Natural killer cell (primary cell): ENCODE results near the gene MUC2. TPM values are rescaled to one million over a fixed set of nuclear protein-coding genes. Genes with fewer than 3 reads are reported as not detected.

Experiments
- ATAC-seq, 3 donors: fragments of 150-1000 bp in 2 of 3; fragments of 200-7000 bp in 1 of 3; cut with Tn5 transposase; 1 replicate in 1 of 3; 2 replicates in 2 of 3; pipeline ENCODE4 v1.10.0; 2021; ENCODE audit warnings: mild to moderate bottlenecking in 2 of 3, moderate library complexity in 2 of 3
- DNase-seq, 2 donors: peaks; one replicate each; pipeline versions ENCODE4 v3.0.0 to v3.0.0-alpha.2; 2013 to 2021; ENCODE audit warnings: mixed read lengths in 1 of 2
- H3K27ac ChIP-seq: one replicate; pipeline ENCODE4 v1.5.1; 2013; ENCODE audit warnings: mild to moderate bottlenecking, low read length
- H3K27me3 ChIP-seq: one replicate; pipeline ENCODE4 v1.6.1; 2013; ENCODE audit warnings: low read length; ENCODE audit not compliant: control insufficient read depth, insufficient read depth
- H3K36me3 ChIP-seq: one replicate; pipeline ENCODE4 v1.6.1; 2013; ENCODE audit warnings: low read length; ENCODE audit not compliant: control insufficient read depth, insufficient read depth
- H3K4me1 ChIP-seq: one replicate; pipeline ENCODE4 v1.6.1; 2013; ENCODE audit warnings: low read length; ENCODE audit not compliant: control insufficient read depth, insufficient read depth
- H3K4me3 ChIP-seq: one replicate; pipeline ENCODE4 v1.5.1; 2013; ENCODE audit warnings: low read length
- H3K9me3 ChIP-seq: one replicate; pipeline ENCODE4 v1.6.1; 2013; ENCODE audit warnings: low read length; ENCODE audit not compliant: control insufficient read depth, insufficient read depth
- H3K27ac Mint-ChIP-seq, 2 donors: one replicate each; pipeline ENCODE4 v1.8.0; 2022; ENCODE audit warnings: mild to moderate bottlenecking in 2 of 2, mixed read lengths in 2 of 2, moderate library complexity in 1 of 2
- H3K27me3 Mint-ChIP-seq, 2 donors: one replicate each; pipeline ENCODE4 v1.8.0; 2022; ENCODE audit warnings: low read depth in 2 of 2, mixed read lengths in 2 of 2
- H3K36me3 Mint-ChIP-seq: one replicate; pipeline ENCODE4 v1.8.0; 2022; ENCODE audit warnings: mixed read lengths
- H3K4me1 Mint-ChIP-seq, 2 donors: one replicate each; pipeline ENCODE4 v1.8.0; 2022; ENCODE audit warnings: mixed read lengths in 2 of 2
- H3K4me3 Mint-ChIP-seq: one replicate; pipeline ENCODE4 v1.8.0; 2022; ENCODE audit warnings: mild to moderate bottlenecking, moderate library complexity, mixed read lengths
- H3K9me3 Mint-ChIP-seq, 2 donors: one replicate each; pipeline ENCODE4 v1.8.0; 2022; ENCODE audit warnings: mixed read lengths in 2 of 2
- CTCF ChIP-seq: fragments of 200-600 bp; IDR thresholded peaks from one replicate; pipeline ENCODE4 v1.8.0; 2022; ENCODE audit warnings: antibody characterized with exemption
- WGBS: methylation state at CpG from one replicate; pipeline ENCODE4 v1.1.7; 2013; ENCODE audit warnings: missing lambda C conversion rate; ENCODE audit not compliant: insufficient coverage; 5-methylcytosine and 5-hydroxymethylcytosine counted together
- intact Hi-C: fragments of 100-400 bp; cut with micrococcal nuclease; formaldehyde crosslinking; loops from one replicate; pipeline ENCODE4 v1.14.2; 2022
- total RNA-seq, 4 donors: library from RNA; stranded (reverse); fragments of 120-200 nt in 1 of 4; gene quantifications; one replicate each; pipeline versions ENCODE4 v1.2.3 to v1.2.4, GENCODE V29; 2013 to 2022

Gene MUC2
- total RNA-seq, 3 donors from 2014 or later (not counting 1 experiment from before 2014, with no cell fraction given), result not detected

- Histone ChIP-seq H3K4me1 (no peaks in the 10 kb centered on the region), H3K27ac (no peak overlapping the region), H3K36me3 (no peaks in the 10 kb centered on the region), H3K4me3 (no peak overlapping the region), H3K9me3 (no peaks in the 10 kb centered on the region), H3K27me3 (no peaks in the 10 kb centered on the region)
- Mint-ChIP-seq H3K27ac (no peak overlapping the region), H3K4me1 (peaks cover 0 to 7% of the 10 kb centered on the region in 2 donors), H3K27me3 (no peaks in the 10 kb centered on the region), H3K4me3 (no peak overlapping the region), H3K36me3 (no peaks in the 10 kb centered on the region), H3K9me3 (no peaks in the 10 kb centered on the region)
- intact Hi-C loops, result no loop called here
- no peak for DNase-seq
- TF ChIP-seq CTCF, result no peak
- 89% methylated on average over 38 of the region's 38 CpGs for WGBS
- no peak for ATAC-seq
Observed at GRCh38 chr11:1033016-1033798, 41.5 kb upstream of the MUC2 start.

GRCh38 chr11:1034001-1034400, 40.7 kb upstream of the MUC2 start:
- Histone ChIP-seq H3K4me3 (no peak overlapping the region), H3K27ac (no peak overlapping the region), H3K27me3 (no peaks in the 10 kb centered on the region), H3K4me1 (no peaks in the 10 kb centered on the region), H3K9me3 (no peaks in the 10 kb centered on the region), H3K36me3 (no peaks in the 10 kb centered on the region)
- no peak overlapping the region for H3K27ac Mint-ChIP-seq
- 87% methylated on average over 8 of the region's 8 CpGs for WGBS
- H3K4me1 Mint-ChIP-seq, result peaks cover 0 to 7% of the 10 kb centered on the region in 2 donors
- no peak for TF ChIP-seq CTCF
- intact Hi-C loops, result no loop called here
- ATAC-seq, result no peak
- H3K4me3 Mint-ChIP-seq, result no peak overlapping the region
- DNase-seq, result no peak
- no peaks in the 10 kb centered on the region for H3K9me3 Mint-ChIP-seq
- H3K27me3 Mint-ChIP-seq, result no peaks in the 10 kb centered on the region
- no peaks in the 10 kb centered on the region for H3K36me3 Mint-ChIP-seq

DNA sequence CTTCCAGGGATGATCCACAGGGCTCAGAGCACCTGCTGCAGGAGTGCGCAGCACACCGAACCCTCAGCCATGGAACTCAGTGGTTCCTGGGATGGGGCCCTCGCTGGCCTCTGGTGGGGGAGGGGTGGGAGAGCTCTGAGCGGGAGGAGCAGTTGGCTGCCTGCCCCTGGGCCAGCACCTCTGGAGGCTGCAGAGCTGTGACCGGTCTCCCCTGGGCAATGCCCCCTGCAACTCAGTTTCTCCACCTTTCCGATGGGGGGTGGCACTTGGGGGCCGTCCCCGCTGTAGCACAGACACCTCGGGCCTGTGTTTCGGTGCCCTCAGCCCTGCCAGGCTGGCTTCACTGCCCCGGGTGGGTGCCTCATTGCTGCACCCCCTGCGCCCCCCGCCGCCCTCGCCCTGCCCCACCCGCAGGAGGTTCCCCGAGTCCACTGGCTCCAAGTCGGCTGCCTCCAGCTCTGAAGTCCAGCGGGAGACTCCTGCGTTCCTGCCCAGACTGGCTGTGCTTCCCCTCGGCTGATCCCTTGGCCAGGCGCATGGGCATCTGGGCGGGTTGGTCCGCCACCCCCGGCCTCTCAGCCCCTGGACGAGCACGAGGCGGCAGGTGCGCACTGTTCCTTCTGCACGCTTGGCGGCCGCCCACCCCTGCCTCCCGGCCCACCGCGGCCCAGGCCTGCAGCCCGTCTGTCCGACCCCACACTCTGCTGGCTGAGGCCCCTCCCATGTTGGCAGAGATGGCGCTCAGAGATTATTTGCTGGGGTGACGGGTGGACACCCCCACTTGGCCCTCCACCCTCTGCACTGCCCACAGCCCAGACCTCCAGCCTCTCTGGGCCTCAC, 40.0 kb upstream of the MUC2 start:
- H3K4me3 ChIP-seq, result no peak overlapping the region
- 87% methylated on average over 39 of the region's 39 CpGs for WGBS
- no peak overlapping the region for H3K27ac ChIP-seq
- TF ChIP-seq CTCF, result no peak
- Mint-ChIP-seq H3K9me3 (no peaks in the 10 kb centered on the region), H3K27ac (no peak overlapping the region), H3K27me3 (no peaks in the 10 kb centered on the region), H3K36me3 (no peaks in the 10 kb centered on the region), H3K4me1 (peaks cover 0 to 7% of the 10 kb centered on the region in 2 donors), H3K4me3 (no peak overlapping the region)
- no peaks in the 10 kb centered on the region for H3K36me3 ChIP-seq
- H3K9me3 ChIP-seq, result no peaks in the 10 kb centered on the region
- intact Hi-C loops, result no loop called here
- H3K4me1 ChIP-seq, result no peaks in the 10 kb centered on the region
- no peaks in the 10 kb centered on the region for H3K27me3 ChIP-seq
- no peak for DNase-seq
- no peak for ATAC-seq
